Urinary bladder (tissue), 4 donors: ENCODE results near the gene TRIM72. TPM values are rescaled to one million over a fixed set of nuclear protein-coding genes. Genes with fewer than 3 reads are reported as not detected.

ENCODE experiments used
- DNase-seq: peaks from one replicate; pipeline ENCODE4 v3.0.0-alpha.2; 2015; ENCODE audit errors: extremely low spot score
- H3K27ac ChIP-seq: one replicate; pipeline ENCODE4 v1.5.1; 2013; ENCODE audit warnings: low read depth, mild to moderate bottlenecking, moderate library complexity
- H3K36me3 ChIP-seq: one replicate; pipeline ENCODE4 v1.6.1; 2013; ENCODE audit warnings: mild to moderate bottlenecking, moderate library complexity; ENCODE audit not compliant: insufficient read depth
- H3K4me1 ChIP-seq: one replicate; pipeline ENCODE4 v1.6.1; 2013; ENCODE audit warnings: mild to moderate bottlenecking, moderate library complexity; ENCODE audit not compliant: insufficient read depth
- H3K4me3 ChIP-seq: one replicate; pipeline ENCODE4 v1.5.1; 2013; ENCODE audit warnings: low read depth, low read length
- WGBS: extraction: QIAGEN DNeasy Blood & Tissue Kit; methylation state at CpG from one replicate; pipeline ENCODE4 v1.1.7; 2013; 5-methylcytosine and 5-hydroxymethylcytosine counted together
- polyA plus RNA-seq: library from polyadenylated mRNA; stranded (reverse); fragments of 200-250 nt; gene quantifications from one replicate; pipeline ENCODE4 v1.2.3, GENCODE V29; 2013
- total RNA-seq: library from RNA; depleted of rRNA; stranded (reverse); fragments of >200 nt; gene quantifications from one replicate; pipeline ENCODE4 v1.2.3, GENCODE V29; 2014
- donor health status: healthy with polysubstance abuse.
- donor health status: healthy.

TRIM72 gene
- total and polyA plus RNA-seq, 2 donors, result 0.05 to 2.5 TPM

DNA sequence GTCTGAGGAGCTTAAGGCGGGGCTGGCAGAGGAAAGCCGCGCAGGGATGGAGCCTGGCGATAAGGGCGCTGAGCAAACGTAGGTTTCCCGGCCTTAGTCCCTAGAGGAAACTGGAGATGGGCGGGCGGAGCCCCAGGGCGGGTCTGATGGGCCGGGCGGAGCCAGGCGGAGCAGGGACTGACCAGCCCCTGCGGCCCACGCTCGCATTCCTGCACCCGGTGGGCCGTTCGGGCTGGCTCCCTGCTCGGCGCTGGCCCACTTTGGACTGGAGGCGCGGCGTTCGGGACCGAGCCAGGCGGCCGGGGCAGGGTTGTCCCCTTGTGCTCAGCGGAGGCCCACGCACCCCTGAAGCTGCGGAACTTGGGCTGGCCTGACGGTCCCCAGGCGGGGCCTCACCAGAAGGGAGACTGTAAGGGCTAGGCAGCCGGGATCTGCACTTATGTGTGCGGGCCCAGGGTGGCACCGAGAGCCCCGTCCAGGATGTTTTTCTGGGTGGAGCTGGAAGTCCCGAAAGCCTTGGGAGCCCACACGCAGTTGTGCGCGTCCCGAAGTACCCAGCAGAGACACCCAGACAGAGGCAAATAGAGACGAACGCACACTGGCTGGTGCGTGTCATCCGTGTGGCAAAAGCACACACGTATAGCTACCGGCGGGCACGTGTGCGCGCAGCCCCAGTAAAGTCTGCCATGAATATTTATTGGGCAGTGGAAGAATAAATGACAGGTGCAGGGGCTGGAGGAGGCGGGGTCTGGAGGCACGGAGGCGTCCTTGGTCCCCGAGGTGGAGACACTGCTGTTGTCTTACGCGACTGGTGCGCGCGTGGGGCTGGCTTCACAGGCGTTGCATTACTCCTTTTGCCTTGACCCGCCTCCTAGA is 1.6 kb downstream of the TRIM72 start:
- no peak overlapping the region for H3K27ac ChIP-seq
- peak overlapping the region; percentile 27 for H3K4me3 ChIP-seq
- H3K36me3 ChIP-seq, result no peaks in the 10 kb centered on the region
- WGBS, result under 1% methylated on average over 63 of the region's 63 CpGs
- no peaks in the 10 kb centered on the region for H3K4me1 ChIP-seq
- DNase-seq, result no peak

DNA sequence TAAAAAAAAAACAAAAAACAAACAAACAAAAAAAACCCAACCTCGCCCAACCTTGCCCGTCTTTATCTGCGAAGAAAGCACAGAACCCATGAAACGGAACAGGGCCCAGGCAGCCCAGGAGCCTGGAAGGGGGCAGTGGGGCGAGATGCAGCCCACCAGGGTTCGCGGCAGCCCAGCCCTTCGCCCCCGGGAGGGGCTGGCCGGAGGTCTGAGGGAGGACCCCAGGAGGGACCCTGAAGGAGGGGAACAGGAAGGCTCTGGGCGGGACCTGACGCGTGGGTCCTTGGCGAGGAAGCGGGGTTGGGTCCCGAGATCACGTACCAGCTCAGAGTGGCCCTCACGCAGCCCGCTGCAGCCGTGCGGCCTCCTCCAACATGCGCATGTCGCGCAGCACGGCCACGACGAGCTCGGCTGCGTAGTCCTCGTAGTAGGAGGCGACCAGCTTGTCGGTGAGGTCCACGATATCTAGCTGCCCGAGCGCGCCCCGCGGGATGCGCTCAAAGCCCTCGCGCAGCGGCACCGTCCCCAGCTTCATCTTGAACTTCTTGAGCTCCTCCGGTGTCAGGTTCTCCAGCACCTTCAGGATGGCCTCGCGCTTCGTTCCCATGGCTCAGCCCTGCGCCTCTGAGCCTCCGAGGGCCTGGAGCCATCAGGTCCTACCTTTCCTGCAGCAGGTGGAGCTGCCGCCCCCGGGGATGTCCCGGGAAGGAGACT is 2.7 kb downstream of the TRIM72 start, which contains the start of gene PYDC1:
Gene PYDC1, minus strand, starts transcription at position 714 of the 714 bp plus-strand sequence. Its CDS starts 107 bp downstream, at position 607.
- Histone ChIP-seq H3K27ac (no peak within 1 kb of the TSS), H3K4me3 (peak within 1 kb of the TSS; percentile 11), H3K36me3 (no peaks in the 10 kb centered on the region), H3K4me1 (no peaks in the 10 kb centered on the region)
- WGBS, result 4% methylated on average over 52 of the region's 52 CpGs
- no peak for DNase-seq

DNA sequence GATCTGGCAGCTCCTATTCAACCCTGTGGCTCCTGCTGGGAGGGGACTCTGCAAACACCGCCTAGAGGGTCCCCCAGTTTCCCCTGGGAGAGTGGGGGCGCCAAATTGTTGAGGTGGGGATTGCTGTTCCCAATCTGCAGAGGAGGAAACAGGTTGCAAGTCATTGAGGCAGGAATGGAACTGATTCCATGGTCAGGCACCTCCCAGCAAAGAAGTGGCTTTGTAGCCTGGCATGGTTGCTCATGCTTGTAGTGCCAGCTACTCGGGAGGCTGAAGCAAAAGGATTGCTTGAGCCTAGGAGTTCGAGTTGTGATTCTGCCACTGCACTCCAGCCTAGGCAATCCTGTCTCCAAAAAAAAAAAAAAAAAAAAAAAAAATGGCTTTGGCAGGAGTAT is 3.2 kb downstream of the TRIM72 start:
- Histone ChIP-seq H3K4me1 (no peaks in the 10 kb centered on the region), H3K27ac (no peak overlapping the region), H3K4me3 (no peak overlapping the region), H3K36me3 (no peaks in the 10 kb centered on the region)
- 23% methylated on average over 4 of the region's 4 CpGs for WGBS
- DNase-seq, result no peak

DNA sequence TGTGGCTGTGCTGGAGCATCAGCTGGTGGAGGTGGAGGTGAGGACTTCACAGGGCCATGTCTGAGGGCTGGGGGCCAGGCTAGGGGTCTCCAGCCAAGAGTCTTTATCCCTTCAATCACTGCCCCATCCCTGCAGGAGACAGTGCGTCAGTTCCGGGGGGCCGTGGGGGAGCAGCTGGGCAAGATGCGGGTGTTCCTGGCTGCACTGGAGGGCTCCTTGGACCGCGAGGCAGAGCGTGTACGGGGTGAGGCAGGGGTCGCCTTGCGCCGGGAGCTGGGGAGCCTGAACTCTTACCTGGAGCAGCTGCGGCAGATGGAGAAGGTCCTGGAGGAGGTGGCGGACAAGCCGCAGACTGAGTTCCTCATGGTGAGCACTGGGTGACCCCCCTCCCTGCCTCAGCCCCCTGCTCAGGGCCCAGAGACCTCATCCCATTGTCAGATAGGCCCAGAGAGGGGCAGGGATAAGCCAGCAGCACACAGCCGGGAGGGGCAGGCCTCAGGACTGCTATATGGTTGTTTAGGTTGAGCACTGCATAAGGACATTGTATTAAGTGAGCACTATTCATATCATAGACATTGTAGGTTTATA is 5.3 kb downstream of the TRIM72 start:
- H3K4me3 ChIP-seq, result no peak overlapping the region
- DNase-seq, result no peak

DNA sequence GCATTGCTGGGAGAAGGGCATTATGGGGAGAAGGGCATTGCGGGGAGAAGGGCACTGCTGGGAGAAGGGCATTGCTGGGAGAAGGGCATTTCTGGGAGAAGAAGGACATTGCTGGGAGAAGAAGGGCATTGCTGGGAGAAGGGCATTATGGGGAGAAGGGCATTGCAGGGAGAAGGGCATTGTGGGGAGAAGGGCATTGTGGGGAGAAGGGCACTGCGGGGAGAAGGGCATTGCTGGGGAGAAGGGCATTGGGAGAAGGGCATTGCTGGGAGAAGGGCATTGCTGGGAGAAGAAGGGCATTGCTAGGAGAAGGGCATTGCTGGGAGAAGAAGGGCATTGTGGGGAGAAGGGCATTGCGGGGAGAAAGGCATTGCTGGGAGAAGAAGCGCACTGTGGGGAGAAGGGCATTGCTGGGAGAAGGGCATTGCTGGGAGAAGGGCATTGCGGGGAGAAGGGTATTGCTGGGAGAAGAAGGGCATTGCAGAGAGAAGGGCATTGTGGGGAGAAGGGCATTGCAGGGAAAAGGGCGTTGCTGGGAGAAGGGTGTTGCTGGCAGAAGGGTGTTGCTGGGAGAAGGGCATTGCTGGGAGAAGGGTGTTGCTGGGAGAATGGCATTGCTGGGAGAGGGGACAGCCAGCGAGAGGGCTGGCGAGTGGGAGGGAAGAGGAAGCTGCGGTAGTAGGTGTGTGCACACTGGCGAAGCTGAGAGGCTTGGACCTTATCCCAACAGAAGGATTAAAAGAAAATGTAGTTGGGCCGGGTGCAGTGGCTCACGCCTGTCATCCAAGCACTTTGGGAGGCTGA is 7.6 kb downstream of the TRIM72 start:
- no peaks in the 10 kb centered on the region for H3K36me3 ChIP-seq
- 74% methylated on average over 12 of the region's 12 CpGs for WGBS
- no peak for DNase-seq
- no peak overlapping the region for H3K4me3 ChIP-seq
- no peak overlapping the region for H3K27ac ChIP-seq
- H3K4me1 ChIP-seq, result no peaks in the 10 kb centered on the region

More for the DNA sequence above, 5.3 kb downstream of the TRIM72 start:
- 88% methylated on average over 15 of the region's 15 CpGs for WGBS
- no peaks in the 10 kb centered on the region for H3K36me3 ChIP-seq
- H3K27ac ChIP-seq, result no peak overlapping the region
- H3K4me1 ChIP-seq, result no peaks in the 10 kb centered on the region

DNA sequence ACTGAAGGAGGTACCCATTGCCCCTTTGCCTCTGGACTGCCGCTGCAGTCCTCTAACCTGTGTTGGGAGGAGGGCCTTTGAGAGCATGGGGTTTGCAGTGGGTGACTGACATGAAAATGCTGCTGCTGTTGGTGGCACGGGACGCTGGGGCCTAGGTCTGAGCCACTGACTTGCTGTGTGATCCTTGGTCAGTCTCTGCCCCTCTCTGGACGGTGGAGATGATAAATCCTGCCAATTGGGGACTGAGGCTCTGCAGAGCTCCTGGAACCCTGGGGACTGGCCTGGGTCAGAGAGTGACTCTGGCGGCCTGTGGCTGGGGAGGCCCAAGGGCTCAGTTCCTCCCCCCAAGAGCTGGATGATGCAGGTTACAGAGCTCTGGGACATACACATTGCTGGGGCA is 9.1 kb downstream of the TRIM72 start:
- no peak for DNase-seq
- Histone ChIP-seq H3K4me1 (no peaks in the 10 kb centered on the region), H3K36me3 (no peaks in the 10 kb centered on the region), H3K27ac (no peak overlapping the region), H3K4me3 (no peak overlapping the region)
- WGBS, result 89% methylated on average over 5 of the region's 5 CpGs

DNA sequence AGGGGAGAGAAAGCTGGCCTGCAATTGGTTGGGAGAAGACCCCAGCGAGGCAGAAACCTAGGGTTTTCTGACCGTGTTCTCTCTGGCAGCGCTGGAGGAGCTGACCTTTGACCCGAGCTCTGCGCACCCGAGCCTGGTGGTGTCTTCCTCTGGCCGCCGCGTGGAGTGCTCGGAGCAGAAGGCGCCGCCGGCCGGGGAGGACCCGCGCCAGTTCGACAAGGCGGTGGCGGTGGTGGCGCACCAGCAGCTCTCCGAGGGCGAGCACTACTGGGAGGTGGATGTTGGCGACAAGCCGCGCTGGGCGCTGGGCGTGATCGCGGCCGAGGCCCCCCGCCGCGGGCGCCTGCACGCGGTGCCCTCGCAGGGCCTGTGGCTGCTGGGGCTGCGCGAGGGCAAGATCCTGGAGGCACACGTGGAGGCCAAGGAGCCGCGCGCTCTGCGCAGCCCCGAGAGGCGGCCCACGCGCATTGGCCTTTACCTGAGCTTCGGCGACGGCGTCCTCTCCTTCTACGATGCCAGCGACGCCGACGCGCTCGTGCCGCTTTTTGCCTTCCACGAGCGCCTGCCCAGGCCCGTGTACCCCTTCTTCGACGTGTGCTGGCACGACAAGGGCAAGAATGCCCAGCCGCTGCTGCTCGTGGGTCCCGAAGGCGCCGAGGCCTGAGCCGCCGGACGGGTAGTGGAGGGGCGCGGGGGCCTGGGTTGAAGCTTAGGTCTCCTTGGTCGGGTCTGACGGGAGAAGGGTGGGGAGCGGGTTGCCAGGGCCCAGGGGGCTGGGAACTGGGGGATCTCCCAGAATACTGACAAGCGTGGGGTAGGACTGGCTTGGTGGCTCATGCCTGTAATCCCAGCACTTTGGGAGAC is 10.4 kb downstream of the TRIM72 start:
- no peak overlapping the region for H3K4me3 ChIP-seq
- H3K4me1 ChIP-seq, result no peaks in the 10 kb centered on the region
- 77% methylated on average over 80 of the region's 80 CpGs for WGBS
- no peak overlapping the region for H3K27ac ChIP-seq
- no peak for DNase-seq
- H3K36me3 ChIP-seq, result no peaks in the 10 kb centered on the region

DNA sequence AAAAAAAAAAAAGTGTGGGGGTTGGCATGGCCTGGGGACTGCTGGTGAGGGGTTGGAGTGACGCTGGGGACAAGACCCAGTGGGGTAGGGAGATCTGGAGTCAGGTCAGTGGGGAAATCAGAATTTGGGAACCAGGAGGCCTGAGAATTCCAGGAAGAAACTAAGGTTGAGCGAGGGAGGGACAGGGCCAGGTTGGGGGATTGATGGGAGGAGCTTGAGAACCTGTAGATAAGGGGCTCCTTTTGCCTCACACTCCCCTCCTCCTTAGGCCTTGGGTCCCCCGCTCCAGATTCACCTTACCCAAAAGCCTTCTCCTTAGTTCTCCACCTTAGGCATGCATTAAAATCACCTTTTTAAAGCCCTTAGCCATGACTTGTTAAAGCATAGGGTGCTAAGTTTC is 11.3 kb downstream of the TRIM72 start:
- Histone ChIP-seq H3K4me3 (no peak overlapping the region), H3K4me1 (no peaks in the 10 kb centered on the region), H3K27ac (no peak overlapping the region), H3K36me3 (no peaks in the 10 kb centered on the region)
- WGBS, result 94% methylated on average over 3 of the region's 3 CpGs
- DNase-seq, result no peak

DNA sequence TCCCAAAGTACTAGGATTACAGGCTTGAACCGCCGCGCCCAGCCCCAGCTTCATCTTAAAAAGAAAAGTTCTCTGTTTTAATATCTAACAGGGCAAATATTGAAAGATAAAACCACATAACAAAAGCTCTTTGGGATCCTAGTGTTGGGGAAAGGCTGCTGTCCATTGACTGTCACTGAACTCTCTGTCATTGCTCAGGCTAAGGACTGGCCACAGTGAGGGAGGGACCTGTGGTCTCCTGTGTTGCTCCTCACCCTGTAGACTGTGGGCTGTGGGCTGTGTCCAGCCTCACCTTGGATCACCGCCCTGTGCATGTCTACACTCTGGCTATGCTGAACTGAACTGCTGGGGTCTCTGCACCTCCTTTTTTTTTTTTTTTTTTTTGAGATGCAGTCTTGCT is 14.3 kb downstream of the TRIM72 start:
- 97% methylated on average over 4 of the region's 4 CpGs for WGBS
- H3K36me3 ChIP-seq, result no peaks in the 10 kb centered on the region
- no peak for DNase-seq
- no peaks in the 10 kb centered on the region for H3K4me1 ChIP-seq
- H3K4me3 ChIP-seq, result no peak overlapping the region
- H3K27ac ChIP-seq, result no peak overlapping the region

DNA sequence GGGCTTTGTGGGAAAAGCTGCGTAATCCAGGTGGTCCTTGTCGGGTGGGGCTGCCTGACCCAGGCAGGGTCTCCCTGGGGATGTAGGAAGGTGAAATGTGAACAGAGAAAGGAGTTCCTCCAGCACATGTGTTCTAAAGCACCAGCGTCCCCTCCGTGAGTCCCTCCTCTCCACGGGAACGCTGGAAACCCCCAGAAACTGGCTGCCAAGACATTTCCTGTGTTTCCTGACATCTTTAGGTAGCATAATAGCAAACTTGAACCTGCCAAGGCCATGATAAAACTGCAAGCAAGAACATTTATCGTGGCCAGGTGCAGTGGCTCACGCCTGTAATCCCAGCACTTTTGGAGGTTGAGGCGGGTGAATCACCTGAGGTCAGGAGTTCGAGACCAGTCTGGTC is 15.6 kb downstream of the TRIM72 start:
- WGBS, result 53% methylated on average over 10 of the region's 10 CpGs
- Histone ChIP-seq H3K36me3 (no peaks in the 10 kb centered on the region), H3K4me1 (no peaks in the 10 kb centered on the region), H3K27ac (no peak overlapping the region), H3K4me3 (no peak overlapping the region)
- DNase-seq, result no peak

DNA sequence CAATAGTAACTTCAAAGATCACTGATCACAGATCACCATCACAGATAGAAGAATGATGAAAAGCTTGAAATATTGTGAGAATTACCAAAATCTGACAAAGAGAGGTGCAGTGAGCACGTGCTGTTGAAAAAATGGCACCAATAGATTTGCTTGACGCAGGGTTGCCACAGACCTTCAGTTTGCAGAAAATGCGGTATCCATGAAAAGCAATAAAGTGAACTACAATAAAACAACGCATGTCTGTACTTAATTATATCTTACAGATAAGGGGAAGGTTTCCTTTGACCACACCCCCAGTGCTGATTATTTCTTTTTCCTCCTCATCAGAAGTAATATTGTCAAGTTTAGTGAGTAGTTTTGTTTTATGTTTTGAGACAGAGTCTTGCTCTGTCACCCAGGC is 24.1 kb downstream of the TRIM72 start:
- H3K4me3 ChIP-seq, result no peak overlapping the region
- 53% methylated on average over 4 of the region's 4 CpGs for whole genome bisulfite sequencing
- H3K36me3 ChIP-seq, result no peaks in the 10 kb centered on the region

DNA sequence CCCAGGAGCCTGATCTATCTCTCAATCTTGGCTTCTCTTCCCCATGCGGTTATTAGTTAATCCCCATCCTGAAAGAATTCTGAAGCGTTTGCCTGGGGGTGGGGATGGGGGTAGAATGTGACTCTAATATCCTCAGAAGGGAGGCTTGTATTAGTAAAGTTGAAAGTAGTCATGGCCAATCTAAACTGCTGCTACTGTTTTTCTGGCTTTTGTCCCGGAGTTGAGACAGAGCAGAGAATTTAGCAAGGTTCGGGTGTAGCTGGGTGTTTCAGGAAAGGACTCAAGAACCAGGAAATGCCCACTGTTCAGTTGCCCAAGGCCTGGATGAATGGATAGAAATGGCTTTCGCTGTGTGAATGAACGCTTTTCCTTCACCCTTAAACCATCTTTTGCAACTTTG is 28.3 kb downstream of the TRIM72 start:
- Histone ChIP-seq H3K4me3 (no peak overlapping the region), H3K4me1 (no peaks in the 10 kb centered on the region), H3K27ac (no peak overlapping the region), H3K36me3 (no peaks in the 10 kb centered on the region)
- WGBS, result 51% methylated on average over 6 of the region's 6 CpGs
- DNase-seq, result no peak

More for the DNA sequence above, 24.1 kb downstream of the TRIM72 start:
- Histone ChIP-seq H3K27ac (no peak overlapping the region), H3K4me1 (no peaks in the 10 kb centered on the region)
- DNase-seq, result no peak
